ENCODE data around the gene GABRD. TPM values are rescaled to one million over a fixed set of nuclear protein-coding genes. Genes with fewer than 3 reads are reported as not detected.

GABRD gene
- total RNA-seq, 1 experiment from 2014 or later: 15.6 TPM

GRCh38 chr1:2024887-2025286 lies 5.7 kb downstream of the GABRD start:
- H3K4me2 ChIP-seq (ENCODE audit: low read length): no peak overlapping the region
- no peak overlapping the region for H3K9ac ChIP-seq (ENCODE audit: low read length)
- CTCF ChIA-PET: no interaction called here
- peaks cover 0 to 2% of the 10 kb centered on the region in 2 experiments; a peak in 2 of 4 replicates for H3K4me1 ChIP-seq (ENCODE audit: control insufficient read depth in 1 of 2, insufficient read depth in 2 of 2, low read length in 2 of 2)
- BruUV-seq (replicated peaks): no TSS peak
- no peaks in the 10 kb centered on the region for H3K27me3 ChIP-seq (ENCODE audit: insufficient read depth, low read length)
- H3K79me2 ChIP-seq (ENCODE audit: insufficient read depth, low read length): no peaks in the 10 kb centered on the region
- RAD21 ChIA-PET (ENCODE audit: low non-redundant PET in 1 of 2, low total read pairs in 2 of 2, uncharacterized antibody in 2 of 2, unreplicated experiment in 2 of 2): no interaction called here
- DNase-seq (ENCODE audit: low read depth, low spot score): no peak
- ATAC-seq: no peak
- H2AFZ ChIP-seq (ENCODE audit: low read depth, low read length, poor library complexity, severe bottlenecking): no peak overlapping the region
- H3K27ac ChIP-seq (ENCODE audit: low read depth, low read length): no peak overlapping the region
- no peaks in the 10 kb centered on the region for H4K20me1 ChIP-seq (ENCODE audit: insufficient read depth)
- H3K9me3 ChIP-seq (ENCODE audit: control insufficient read depth in 1 of 2, insufficient read depth in 1 of 2, low read depth in 1 of 2, low read length in 2 of 2): no peaks in the 10 kb centered on the region
- POLR2A ChIA-PET: no interaction called here
- intact Hi-C loops (cut with micrococcal nuclease): no loop called here
- H3K4me3 ChIP-seq (replicated peaks in 1 of 2; ENCODE audit: low read depth in 1 of 2, low read length in 2 of 2): no peak overlapping the region
- no peaks in the 10 kb centered on the region for H3K36me3 ChIP-seq (ENCODE audit: control insufficient read depth in 1 of 2, insufficient read depth in 2 of 2, low read length in 2 of 2)
- H3K9me2 ChIP-seq (ENCODE audit: insufficient read depth): no peaks in the 10 kb centered on the region
- TF ChIP-seq ATF3 (IDR thresholded peaks at IDR 0.05): no peak
- no peak for TF ChIP-seq YY1 (IDR thresholded peaks at IDR 0.05; ENCODE audit: extremely low read depth, insufficient replicate concordance, low read depth, low read length)
- TF ChIP-seq CTCF (IDR thresholded peaks at IDR 0.05 in 2 of 3, conservative IDR thresholded peaks at IDR 0.05 in 1 of 3; ENCODE audit: borderline replicate concordance in 1 of 3, insufficient read depth in 1 of 3, low read depth in 2 of 3, low read length in 2 of 3): no peak
- TF ChIP-seq RAD21 (IDR thresholded peaks at IDR 0.05; ENCODE audit: low read depth): no peak
- no peak for TF ChIP-seq EZH2phosphoT487 (IDR thresholded peaks at IDR 0.05; ENCODE audit: borderline replicate concordance)
- no peak for TF ChIP-seq EZH2 (IDR thresholded peaks at IDR 0.05)
- TF ChIP-seq ZFX (IDR thresholded peaks at IDR 0.05): no peak
- no peak for TF ChIP-seq CBX3 (IDR thresholded peaks at IDR 0.05; ENCODE audit: low read depth)
- TF ChIP-seq SIN3A (IDR thresholded peaks at IDR 0.05; ENCODE audit: low read depth): no peak
- no peak for TF ChIP-seq ELF1 (IDR thresholded peaks at IDR 0.05; ENCODE audit: borderline replicate concordance, low read depth)
- no peak for TF ChIP-seq REST (IDR thresholded peaks at IDR 0.05; ENCODE audit: low read depth)
- TF ChIP-seq SRF (IDR thresholded peaks at IDR 0.05; ENCODE audit: low read depth): no peak
- no peak for TF ChIP-seq POLR2A (IDR thresholded peaks at IDR 0.05; ENCODE audit: borderline replicate concordance, extremely low read depth, insufficient read depth, insufficient read length)
- no peak for TF ChIP-seq CEBPB (IDR thresholded peaks at IDR 0.05; ENCODE audit: low read depth)
- TF ChIP-seq ZBTB33 (IDR thresholded peaks at IDR 0.05; ENCODE audit: extremely low read depth, insufficient replicate concordance, low read length): no peak
- TF ChIP-seq POLR2AphosphoS5 (IDR thresholded peaks at IDR 0.05; ENCODE audit: low read depth, low read length): no peak
- no peak for TF ChIP-seq MAX (IDR thresholded peaks at IDR 0.05)
- no peak for TF ChIP-seq ZNF274 (IDR thresholded peaks at IDR 0.05; ENCODE audit: low read depth, low read length)
